ENCODE measurements around the gene LPP.

LPP gene

GRCh38 chr3:188472336-188472735, 318.4 kb downstream of the LPP start:
- Histone ChIP-seq H3K4me1 (peaks cover 6% of the 10 kb centered on the region), H3K36me3 (no peaks in the 10 kb centered on the region), H3K4me3 (ENCODE audit: low read depth, low read length) (no peak overlapping the region), H3K9me3 (no peaks in the 10 kb centered on the region), H3K27me3 (no peaks in the 10 kb centered on the region)
- no peak for DNase-seq
- TF ChIP-seq, protein P1, sequence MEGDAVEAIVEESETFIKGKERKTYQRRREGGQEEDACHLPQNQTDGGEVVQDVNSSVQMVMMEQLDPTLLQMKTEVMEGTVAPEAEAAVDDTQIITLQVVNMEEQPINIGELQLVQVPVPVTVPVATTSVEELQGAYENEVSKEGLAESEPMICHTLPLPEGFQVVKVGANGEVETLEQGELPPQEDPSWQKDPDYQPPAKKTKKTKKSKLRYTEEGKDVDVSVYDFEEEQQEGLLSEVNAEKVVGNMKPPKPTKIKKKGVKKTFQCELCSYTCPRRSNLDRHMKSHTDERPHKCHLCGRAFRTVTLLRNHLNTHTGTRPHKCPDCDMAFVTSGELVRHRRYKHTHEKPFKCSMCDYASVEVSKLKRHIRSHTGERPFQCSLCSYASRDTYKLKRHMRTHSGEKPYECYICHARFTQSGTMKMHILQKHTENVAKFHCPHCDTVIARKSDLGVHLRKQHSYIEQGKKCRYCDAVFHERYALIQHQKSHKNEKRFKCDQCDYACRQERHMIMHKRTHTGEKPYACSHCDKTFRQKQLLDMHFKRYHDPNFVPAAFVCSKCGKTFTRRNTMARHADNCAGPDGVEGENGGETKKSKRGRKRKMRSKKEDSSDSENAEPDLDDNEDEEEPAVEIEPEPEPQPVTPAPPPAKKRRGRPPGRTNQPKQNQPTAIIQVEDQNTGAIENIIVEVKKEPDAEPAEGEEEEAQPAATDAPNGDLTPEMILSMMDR (IDR thresholded peaks at IDR 0.05; ENCODE audit: low read depth, low read length): no peak

DNA sequence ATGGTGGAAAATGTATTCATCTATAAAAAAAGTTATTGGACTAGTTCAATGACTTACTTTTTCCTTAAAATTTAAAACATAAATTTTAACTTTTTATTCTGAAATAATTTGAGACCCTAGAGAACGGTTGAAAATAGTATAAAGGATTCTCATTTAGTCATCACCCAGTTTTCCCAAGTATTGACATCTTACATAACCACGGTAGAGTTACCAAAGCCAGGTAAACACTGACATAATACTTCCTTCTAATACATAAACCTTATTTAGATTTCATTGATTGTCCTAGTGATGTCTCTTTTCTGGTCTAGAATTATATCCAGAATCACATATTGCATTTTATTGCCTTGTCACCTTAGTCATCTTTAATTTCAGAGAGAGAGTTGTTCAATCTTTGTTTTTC, 319.1 kb downstream of the LPP start:
- Histone ChIP-seq H3K36me3 (no peaks in the 10 kb centered on the region), H3K9me3 (no peaks in the 10 kb centered on the region), H3K4me3 (ENCODE audit: low read depth, low read length) (no peak overlapping the region), H3K27me3 (no peaks in the 10 kb centered on the region), H3K4me1 (peaks cover 6% of the 10 kb centered on the region)
- TF ChIP-seq, protein P1 (IDR thresholded peaks at IDR 0.05; ENCODE audit: low read depth, low read length): no peak
- DNase-seq: no peak

DNA sequence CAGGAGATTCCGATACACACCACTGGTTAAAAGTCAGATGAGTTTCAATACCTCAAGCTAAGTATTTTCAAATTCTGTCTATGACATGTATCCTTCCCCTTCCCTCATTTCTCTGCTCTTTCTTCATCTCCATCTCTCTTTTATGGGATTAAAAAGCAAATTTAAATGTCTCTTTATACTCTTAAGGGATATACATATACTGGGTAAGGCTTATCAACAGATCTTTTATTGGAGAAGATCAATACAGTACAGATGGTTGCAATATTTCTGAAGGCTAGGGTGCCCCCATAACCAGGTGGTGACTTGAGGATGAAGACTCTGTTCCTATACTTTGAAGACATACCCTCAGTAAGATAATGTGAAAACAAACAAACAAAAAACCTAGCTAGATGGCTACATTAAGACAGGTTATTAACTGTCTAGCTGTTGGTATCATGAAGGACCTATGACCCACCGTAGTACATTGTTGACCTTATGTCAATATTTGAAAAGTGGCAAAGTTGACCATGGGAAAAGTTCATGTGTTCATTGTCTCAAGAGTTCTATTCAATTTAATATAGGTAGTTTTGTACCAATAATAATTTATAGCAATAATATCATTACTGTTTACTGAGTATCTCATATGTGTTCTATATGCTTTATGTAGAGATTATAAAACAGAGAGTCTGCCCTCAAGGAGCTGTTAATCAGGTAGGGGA, 319.8 kb downstream of the LPP start:
- Histone ChIP-seq H3K4me1 (peaks cover 2% of the 10 kb centered on the region), H3K9me3 (no peaks in the 10 kb centered on the region), H3K4me3 (ENCODE audit: low read depth, low read length) (no peak overlapping the region), H3K36me3 (no peaks in the 10 kb centered on the region), H3K27me3 (no peaks in the 10 kb centered on the region)
- TF ChIP-seq, protein P1 (IDR thresholded peaks at IDR 0.05; ENCODE audit: low read depth, low read length): no peak
- DNase-seq: no peak

- no peak for DNase-seq
Observed at GRCh38 chr3:188476935-188477334, 323.0 kb downstream of the LPP start.

GRCh38 chr3:188480011-188480410, 326.1 kb downstream of the LPP start:
- no peaks in the 10 kb centered on the region for H3K36me3 ChIP-seq
- no peak overlapping the region for H3K4me3 ChIP-seq (ENCODE audit: low read depth, low read length)
- TF ChIP-seq, protein P1 (IDR thresholded peaks at IDR 0.05; ENCODE audit: low read depth, low read length): no peak
- H3K4me1 ChIP-seq: no peaks in the 10 kb centered on the region
- H3K27me3 ChIP-seq: no peaks in the 10 kb centered on the region
- no peak for DNase-seq
- H3K9me3 ChIP-seq: no peaks in the 10 kb centered on the region

More at GRCh38 chr3:188476935-188477334, 323.0 kb downstream of the LPP start:
- no peaks in the 10 kb centered on the region for H3K9me3 ChIP-seq
- H3K4me1 ChIP-seq: no peaks in the 10 kb centered on the region
- H3K4me3 ChIP-seq (ENCODE audit: low read depth, low read length): no peak overlapping the region
- H3K27me3 ChIP-seq: no peaks in the 10 kb centered on the region
- TF ChIP-seq, protein P1 (IDR thresholded peaks at IDR 0.05; ENCODE audit: low read depth, low read length): no peak
- H3K36me3 ChIP-seq: no peaks in the 10 kb centered on the region

GRCh38 chr3:188482929-188483328, 329.0 kb downstream of the LPP start:
- TF ChIP-seq, protein P1 (IDR thresholded peaks at IDR 0.05; ENCODE audit: low read depth, low read length): no peak

More at GRCh38 chr3:188482929-188483328, 329.0 kb downstream of the LPP start:
- no peaks in the 10 kb centered on the region for H3K27me3 ChIP-seq
- DNase-seq: no peak
- H3K9me3 ChIP-seq: no peaks in the 10 kb centered on the region
- H3K4me3 ChIP-seq (ENCODE audit: low read depth, low read length): no peak overlapping the region
- H3K36me3 ChIP-seq: no peaks in the 10 kb centered on the region
- H3K4me1 ChIP-seq: no peaks in the 10 kb centered on the region

All from BE2C (cell line).